GM18868 (cell line): ENCODE measurements around the gene PRAMEF12.
"Not testable (repeated sequence)": the region's sequence is repeated elsewhere in the genome, so short reads cannot be mapped to it uniquely, and the experiment has no call there.

ENCODE experiments used
- ATAC-seq: cut with Tn5 transposase; IDR thresholded peaks from one replicate; pipeline ENCODE4 v1.9.1; 2021; ENCODE audit warnings: mild to moderate bottlenecking, moderate library complexity; ENCODE audit not compliant: unreplicated experiment

The PRAMEF12 gene

GRCh38 chr1:12773438-12773837 is at the start of gene PRAMEF12:
Gene PRAMEF12 (plus strand): TSS chr1:12773738. CDS start chr1:12774868, 1,130 bp downstream.
- ATAC-seq, result no peak

DNA sequence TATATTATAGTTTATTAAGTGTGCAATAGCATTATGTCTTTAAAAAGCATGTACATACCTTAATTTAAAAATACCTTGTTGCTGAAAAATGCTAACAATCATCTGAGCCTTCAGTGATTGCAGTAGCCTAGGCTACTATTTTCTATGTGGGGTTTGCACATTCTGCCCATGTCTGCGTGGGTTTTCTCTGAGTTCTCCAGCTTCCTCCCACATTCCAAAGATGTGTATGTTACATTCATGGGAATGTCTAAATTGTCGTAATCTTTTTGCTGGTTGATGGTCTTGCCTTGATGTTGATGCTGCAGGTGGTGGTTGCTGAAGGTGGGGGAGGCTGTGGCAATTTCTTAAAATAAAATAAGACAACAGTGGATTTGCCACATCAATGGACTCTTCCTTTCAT is 45.1 kb upstream of the PRAMEF12 start:
- ATAC-seq, result no peak

GRCh38 chr1:12730156-12730555 is 43.4 kb upstream of the PRAMEF12 start:
- ATAC-seq, result no peak

GRCh38 chr1:12731084-12731483 is 42.5 kb upstream of the PRAMEF12 start:
- not testable (repeated sequence) for ATAC-seq

GRCh38 chr1:12734651-12735050 is 38.9 kb upstream of the PRAMEF12 start:
- no peak for ATAC-seq

DNA sequence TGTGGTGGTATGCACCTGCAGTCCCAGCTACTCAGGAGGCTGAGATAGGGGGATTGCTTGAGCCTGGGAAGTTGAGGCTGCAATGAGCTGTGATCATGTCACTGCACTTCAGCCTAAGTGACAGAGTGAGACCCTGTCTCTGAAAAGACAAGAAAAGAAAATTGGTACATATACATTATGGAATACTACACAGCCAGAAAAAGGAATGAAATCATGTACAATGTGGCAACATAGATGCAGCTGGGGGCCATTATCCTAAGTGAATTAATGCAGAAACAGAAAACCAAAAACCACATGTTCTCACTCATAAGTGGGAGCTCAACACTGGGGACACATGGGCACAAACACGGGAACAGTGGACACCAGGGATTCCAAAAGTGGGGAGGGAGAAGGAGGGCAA is 34.6 kb upstream of the PRAMEF12 start:
- no peak for ATAC-seq

GRCh38 chr1:12739613-12740012 is 33.9 kb upstream of the PRAMEF12 start:
- no peak for ATAC-seq

- no peak for ATAC-seq
Measured at GRCh38 chr1:12741946-12742345, 31.6 kb upstream of the PRAMEF12 start.

DNA sequence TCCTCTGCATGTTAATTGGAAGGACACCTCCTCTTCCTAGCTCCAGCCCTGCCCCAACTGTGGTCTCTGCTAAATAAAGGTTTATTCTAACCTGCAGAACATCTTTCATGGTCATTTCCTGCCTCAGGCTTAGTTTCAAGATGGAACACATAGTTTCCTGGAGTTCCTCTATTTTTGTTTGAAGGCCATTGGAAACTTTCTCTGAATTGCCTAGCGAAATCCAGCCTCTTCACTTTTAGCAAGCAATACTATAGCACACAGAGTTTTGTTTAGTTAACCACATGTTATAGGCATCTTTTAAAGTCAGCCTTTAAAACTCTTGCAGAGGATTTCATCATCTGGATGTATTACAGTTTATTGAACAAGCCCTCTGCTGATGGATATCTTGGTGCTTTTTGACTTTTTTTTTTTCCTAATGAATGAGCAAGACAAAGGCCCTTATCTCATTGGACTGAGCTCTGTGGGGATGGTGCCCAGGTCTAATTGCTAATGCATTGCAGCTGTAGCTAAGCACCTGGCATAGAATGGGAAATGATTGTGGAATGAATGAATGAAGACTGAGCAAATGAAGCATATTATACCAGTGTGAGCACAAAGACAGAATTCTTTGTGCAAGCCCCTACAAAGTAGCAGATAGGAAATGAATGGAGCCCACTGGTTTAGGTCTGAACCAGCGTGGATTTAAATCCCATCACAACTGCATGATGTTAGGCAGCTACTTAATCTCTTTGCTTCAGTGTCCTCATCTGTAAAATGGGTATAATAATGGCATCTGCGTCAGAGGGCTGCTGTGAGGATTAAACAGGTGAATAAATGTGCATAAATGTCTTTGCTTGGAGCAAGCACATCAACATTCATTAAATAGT is 28.2 kb upstream of the PRAMEF12 start:
- no peak for ATAC-seq

- ATAC-seq, result no peak
Measured at GRCh38 chr1:12745992-12746323, 27.6 kb upstream of the PRAMEF12 start, which contains the start of gene CFAP107. Gene CFAP107 (plus strand): TSS chr1:12746200. CDS start chr1:12746431, 231 bp downstream.

- no peak for ATAC-seq
Measured at GRCh38 chr1:12748778-12749355, 24.7 kb upstream of the PRAMEF12 start.

DNA sequence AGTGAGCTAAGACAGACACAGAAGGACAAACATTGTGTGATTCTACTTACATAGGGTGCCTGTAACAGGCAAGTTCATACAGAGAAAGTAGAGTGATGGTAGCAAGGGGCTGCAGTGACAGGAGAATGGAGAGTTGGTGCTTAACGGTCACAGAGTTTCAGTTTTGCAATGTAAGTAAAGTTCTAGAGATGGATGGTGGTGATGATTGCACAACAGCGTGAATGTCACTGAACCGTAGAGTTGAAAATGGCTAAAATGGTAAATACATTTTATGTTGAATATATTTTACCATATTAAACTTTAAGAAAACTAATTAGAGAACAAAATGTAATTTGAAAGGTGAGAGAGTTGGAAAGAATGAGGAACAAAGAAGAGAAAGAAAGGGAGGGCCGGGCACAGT is 18.8 kb upstream of the PRAMEF12 start:
- no peak for ATAC-seq

DNA sequence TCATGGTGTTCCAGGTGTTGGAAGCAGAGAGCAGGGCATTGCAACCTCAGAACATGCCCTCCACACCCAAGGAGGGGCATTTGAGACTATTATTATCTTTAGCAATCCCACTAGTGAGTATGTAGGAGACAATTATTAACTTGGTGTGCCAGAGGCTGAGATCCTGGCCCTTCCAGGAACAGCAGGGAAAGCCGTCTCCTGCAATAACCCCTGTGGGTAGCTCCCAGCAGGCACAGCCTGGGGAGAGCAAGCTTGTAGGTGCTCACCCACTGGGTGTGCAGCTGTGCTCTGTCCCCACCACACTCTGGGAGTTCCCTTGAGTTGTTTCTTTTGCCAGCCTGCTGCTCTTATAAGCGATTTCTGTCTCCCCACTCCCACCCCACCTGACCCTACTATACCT is 17.3 kb upstream of the PRAMEF12 start:
- ATAC-seq, result no peak

DNA sequence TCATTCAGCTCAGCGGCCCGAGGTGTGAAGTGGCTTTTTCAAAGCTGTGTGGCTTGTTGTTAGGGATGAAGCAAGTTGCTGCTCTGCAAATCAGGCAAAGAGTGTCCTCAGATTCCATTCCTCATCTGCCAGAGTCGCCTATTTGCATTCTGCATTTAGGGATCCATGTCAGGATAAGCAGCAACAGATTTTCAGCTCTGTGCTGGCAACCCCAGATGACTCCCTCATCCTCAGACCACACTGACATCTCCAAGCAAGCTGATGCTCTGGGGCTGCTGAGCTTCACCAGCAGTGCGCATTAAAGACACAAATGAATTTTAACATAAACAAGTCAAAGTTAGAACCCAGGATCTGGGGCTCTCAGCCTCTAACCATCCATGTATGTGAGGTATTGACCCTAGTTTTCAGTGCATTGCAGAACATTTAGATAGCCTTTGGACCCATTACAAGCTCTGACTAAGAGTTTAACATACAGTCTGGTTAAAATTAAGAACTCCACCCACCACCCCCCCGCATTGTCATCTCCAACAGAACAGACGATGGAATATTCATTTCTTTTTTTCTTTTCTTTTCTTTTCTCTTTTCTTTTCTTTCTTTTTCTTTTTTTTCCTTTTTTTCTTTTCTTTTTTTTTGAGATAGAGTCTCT is 16.6 kb upstream of the PRAMEF12 start:
- ATAC-seq, result no peak

DNA sequence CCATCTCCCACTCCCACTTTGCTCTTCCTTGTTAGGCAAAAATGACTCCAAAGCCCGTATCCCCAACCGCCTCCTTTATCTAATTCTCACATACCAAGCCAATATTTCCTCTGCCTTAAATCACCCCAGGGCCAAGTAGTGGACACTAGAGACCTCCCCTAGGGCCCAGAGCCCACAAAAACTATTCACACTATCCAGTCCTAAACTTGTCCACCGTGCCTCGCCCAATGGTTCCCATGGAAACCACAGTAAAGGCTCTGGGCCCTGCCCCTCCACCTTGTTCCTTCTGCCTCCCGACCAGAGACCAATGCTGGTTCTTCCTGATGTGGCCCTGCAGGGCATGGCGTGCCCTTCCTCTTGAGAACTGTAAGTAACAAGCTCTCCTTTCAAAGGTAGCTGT is 15.7 kb upstream of the PRAMEF12 start:
- ATAC-seq, result no peak

GRCh38 chr1:12760256-12760795 is 13.2 kb upstream of the PRAMEF12 start:
- ATAC-seq, result no peak

DNA sequence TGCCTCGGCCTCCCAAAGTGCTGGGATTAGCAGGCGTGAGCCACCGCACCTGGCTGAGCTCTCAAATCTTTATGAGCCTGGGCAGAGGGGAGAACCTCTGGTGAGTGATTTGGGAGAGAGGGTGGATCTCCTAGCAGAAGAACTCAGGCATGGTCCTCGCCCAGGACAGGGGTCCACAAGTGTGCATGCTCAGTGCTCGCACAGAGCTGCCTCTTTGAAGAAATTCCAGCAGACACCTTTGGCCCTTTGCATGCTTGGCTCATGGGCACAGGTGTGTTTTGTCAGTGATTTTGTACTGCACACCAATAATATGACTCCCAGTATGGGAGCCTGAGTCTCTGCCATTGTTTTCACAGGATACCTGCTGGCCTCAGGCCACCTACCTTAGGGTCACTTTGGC is 11.8 kb upstream of the PRAMEF12 start:
- no peak for ATAC-seq

GRCh38 chr1:12762766-12763165 is 10.8 kb upstream of the PRAMEF12 start:
- ATAC-seq, result no peak

- ATAC-seq, result no peak
Measured at GRCh38 chr1:12763479-12763878, 10.1 kb upstream of the PRAMEF12 start.

- ATAC-seq, result no peak
Measured at GRCh38 chr1:12764016-12764415, 9.5 kb upstream of the PRAMEF12 start.

GRCh38 chr1:12769031-12769430 is 4.5 kb upstream of the PRAMEF12 start:
- ATAC-seq, result no peak
